GM18861 (cell line): ENCODE data around the gene RPS15.

Experiments used
- ATAC-seq: cut with Tn5 transposase; IDR thresholded peaks from one replicate; pipeline ENCODE4 v1.9.1; 2021; ENCODE audit not compliant: unreplicated experiment

The RPS15 gene

GRCh38 chr19:1438035-1438932, at the start of gene RPS15:
TSS of gene RPS15 (plus strand) at chr19:1438396. CDS start at chr19:1438426, 30 bp downstream.
- peak; percentile 63 for ATAC-seq

DNA sequence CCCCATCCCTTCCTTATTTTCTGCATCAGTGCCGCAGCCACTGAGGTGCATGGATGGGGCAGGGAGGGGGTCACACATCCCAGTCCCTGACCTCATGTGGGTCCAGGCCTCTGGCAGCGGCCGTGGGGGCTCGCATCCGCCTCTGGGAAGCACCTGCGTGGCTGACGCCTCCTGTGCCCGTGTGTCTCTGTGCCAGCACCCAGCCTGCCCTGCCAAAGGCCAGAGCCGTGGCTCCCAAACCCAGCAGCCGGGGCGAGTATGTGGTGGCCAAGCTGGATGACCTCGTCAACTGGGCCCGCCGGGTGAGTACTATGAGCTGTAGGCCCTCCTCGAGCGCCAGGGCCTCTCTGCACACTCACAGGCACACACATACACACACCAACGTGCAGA, 49.6 kb upstream of the RPS15 start:
- ATAC-seq, result no peak

GRCh38 chr19:1389033-1389940, 48.9 kb upstream of the RPS15 start:
- no peak for ATAC-seq

GRCh38 chr19:1390890-1391423, 47.2 kb upstream of the RPS15 start:
- no peak for ATAC-seq

- no peak for ATAC-seq
These were observed 45.8 kb upstream of the RPS15 start for GRCh38 chr19:1392407-1392806.

DNA sequence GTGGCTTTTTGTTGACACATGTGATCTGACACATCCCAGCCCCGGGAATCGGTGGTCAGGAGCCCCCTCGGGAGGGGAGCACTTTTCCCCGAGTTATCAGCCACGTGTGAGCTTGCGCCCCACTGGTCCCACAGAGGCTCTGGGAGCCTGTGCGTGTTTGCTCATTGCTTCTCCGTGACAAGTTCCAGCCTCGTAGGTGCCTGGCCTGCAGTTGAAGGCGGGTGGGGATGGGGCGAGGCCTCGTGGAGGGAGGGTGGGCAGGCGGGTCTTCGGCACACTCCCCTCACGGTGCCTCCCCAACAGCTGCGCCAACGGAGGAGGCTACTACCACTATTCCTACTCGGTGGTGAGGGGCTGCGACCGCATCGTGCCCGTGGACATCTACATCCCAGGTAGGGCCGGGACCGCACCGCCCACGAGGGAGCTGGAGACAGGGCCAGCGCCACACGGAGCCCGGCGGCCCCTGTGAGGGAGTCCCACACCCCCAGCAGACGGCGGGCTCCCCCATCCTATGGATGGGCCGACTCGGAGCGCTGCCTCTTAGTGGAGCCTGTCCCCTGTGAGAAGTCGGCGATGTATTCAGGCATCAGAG, 45.2 kb upstream of the RPS15 start:
- ATAC-seq, result no peak

DNA sequence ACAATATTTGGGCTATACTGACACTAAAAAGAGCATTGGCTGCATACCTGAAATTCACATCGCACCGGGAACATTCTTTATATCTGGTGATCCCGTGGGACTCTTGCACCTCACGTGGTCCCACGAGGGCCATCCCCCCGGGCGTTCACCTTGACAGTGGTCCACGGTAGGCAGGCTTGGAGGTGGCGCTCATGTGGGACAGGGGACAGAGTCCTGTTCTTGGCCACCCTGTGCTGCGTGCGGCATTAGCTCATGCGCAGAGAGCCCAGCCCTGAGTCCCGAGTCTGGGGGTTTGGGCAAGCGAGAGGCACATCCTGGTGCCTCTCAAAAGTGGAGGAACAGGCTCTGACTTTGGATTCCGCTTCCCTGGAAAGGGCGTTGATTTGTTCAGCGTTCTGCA, 44.4 kb upstream of the RPS15 start:
- ATAC-seq, result no peak

GRCh38 chr19:1394252-1395193, 43.7 kb upstream of the RPS15 start:
- ATAC-seq, result no peak

DNA sequence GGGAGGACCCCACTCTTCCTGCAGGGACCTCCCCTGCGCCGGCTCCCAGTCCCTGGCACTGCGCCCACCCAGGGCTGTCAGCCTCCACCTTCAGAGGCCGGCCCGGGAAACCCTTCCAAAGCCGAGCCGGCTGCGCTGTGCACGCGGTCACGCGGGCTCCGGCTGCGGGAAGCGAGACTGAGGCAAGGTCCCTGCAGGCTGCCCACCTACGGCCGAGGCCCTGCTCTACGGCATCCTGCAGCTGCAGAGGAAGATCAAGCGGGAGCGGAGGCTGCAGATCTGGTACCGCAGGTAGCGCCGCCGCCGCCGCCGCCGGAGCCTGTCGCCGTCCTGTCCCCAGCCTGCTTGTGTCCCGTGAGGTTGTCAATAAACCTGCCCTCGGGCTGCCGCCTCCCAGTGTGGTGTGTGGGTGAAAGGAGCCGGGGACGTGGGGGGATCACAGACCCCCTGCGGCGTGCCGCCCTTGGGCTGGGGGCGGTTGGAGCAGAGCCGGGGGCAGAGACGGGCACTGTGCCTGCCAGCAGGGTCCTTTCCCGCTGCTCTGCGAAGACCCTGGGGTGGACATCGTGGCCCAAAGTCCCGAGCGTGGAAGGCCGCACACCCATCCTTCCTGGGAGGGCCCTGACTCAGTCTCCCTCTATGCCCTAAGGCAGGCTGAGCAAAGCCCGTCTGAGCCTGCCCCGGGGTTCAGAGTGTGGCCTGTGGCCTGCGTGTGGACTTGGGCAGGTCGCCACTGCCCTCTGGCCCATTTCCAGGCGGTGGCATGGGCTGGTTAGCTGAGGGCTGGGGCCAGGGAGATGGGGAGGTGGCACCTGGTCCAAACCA, 42.8 kb upstream of the RPS15 start:
- ATAC-seq, result no peak

GRCh38 chr19:1396019-1396767, 42.0 kb upstream of the RPS15 start:
- ATAC-seq, result no peak

GRCh38 chr19:1396768-1397679, 41.2 kb upstream of the RPS15 start:
- ATAC-seq, result no peak

DNA sequence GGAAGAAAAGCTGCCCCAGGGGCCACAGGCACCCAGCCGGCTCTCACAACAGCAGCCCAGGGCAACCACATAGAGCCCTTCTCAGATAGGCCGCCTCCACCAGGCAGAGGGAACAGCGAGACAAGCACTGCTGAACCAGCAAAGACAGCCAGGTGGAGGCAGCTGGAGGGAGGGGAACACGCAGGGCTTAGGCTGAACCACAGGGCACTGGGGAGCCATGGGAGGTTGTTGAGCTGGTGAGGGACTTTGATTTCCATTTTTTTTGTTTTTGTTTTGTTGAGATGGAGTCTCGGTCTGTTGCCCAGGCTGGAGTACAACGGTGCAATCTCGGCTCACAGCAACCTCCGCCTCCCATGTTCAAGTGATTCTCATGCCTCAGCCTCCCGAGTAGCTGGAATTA, 40.4 kb upstream of the RPS15 start:
- no peak for ATAC-seq

DNA sequence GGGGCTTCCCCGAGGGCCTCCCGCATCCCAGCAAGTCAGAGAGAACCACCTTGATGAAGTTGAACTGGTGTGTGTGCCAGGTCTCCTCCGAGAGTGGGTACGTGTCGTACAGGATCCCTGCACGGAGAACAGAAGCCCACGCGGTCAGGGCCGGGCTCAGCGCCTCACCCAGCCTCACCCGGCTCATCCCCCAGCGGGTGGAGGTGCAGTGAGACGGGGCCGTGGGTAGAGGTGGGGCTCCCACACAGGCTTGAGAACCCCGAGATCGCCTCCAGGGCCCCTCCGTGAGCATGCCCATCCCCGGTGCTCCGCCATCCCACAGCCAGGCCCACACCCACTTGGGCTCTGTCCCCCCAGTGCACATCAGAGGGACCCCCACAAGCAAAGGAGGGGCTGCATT, 39.1 kb upstream of the RPS15 start:
- no peak for ATAC-seq

DNA sequence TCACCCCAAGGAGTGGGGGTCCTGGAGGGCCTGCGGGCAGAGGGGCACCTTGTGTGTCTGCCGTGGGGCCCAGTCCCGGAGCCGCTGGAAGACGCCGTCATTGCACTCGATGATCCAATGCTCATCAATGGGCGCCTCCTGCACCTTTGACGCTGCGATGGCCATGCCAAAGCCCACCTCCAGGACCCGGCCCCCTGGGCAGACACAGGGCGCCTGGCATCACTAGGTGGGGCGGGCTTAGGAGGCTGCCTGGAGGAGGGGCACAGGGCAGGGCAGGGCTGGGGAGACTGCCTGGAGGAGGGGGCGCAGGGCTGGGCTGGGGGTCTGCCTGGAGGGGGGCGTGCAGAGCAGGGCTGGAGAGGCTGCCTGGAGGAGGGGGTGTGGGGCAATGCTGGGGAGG, 38.5 kb upstream of the RPS15 start:
- ATAC-seq, result no peak

GRCh38 chr19:1400281-1401137, 37.7 kb upstream of the RPS15 start:
- ATAC-seq, result no peak

GRCh38 chr19:1401138-1401888, 36.9 kb upstream of the RPS15 start, which contains the start of gene GAMT:
TSS of gene GAMT (minus strand) at chr19:1401542. CDS start at chr19:1401476, 66 bp downstream.
- no peak for ATAC-seq
